GM23338 (cell line): Measurements from ENCODE around the gene FGF21. TPM values are rescaled to one million over a fixed set of nuclear protein-coding genes. Genes with fewer than 3 reads are reported as not detected.

Source experiments
- ATAC-seq: fragments of 200-7000 bp; cut with Tn5 transposase; 3 replicates; pipeline ENCODE4 v1.9.1; 2020
- DNase-seq: peaks from one replicate; pipeline ENCODE4 v3.0.0-alpha.2; 2015; ENCODE audit warnings: low spot score
- H2AFZ ChIP-seq: fragments of 200-600 bp; sonication (generic); 2 replicates; pipeline ENCODE4 v1.8.0; 2016; ENCODE audit warnings: antibody characterized with exemption, mild to moderate bottlenecking, moderate library complexity
- H3F3A ChIP-seq: fragments of 200-600 bp; sonication (generic); replicated peaks from 2 replicates; pipeline ENCODE4 v1.8.0; 2017; ENCODE audit warnings: antibody characterized with exemption, mixed run types, low read depth
- H3K27ac ChIP-seq: fragments of 200-600 bp; sonication (generic); 2 replicates; pipeline ENCODE4 v1.6.1; 2016; ENCODE audit warnings: low read depth
- H3K27me3 ChIP-seq: fragments of 200-600 bp; sonication (generic); 2 replicates; pipeline ENCODE4 v1.8.0; 2016; ENCODE audit warnings: mild to moderate bottlenecking, mixed run types, moderate library complexity; ENCODE audit not compliant: insufficient read depth
- H3K36me3 ChIP-seq: fragments of 200-600 bp; sonication (generic); 2 replicates; pipeline ENCODE4 v1.8.0; 2016; ENCODE audit warnings: mild to moderate bottlenecking; ENCODE audit not compliant: insufficient read depth
- H3K4me1 ChIP-seq: fragments of 200-600 bp; sonication (generic); 2 replicates; pipeline ENCODE4 v1.8.0; 2016; ENCODE audit warnings: mild to moderate bottlenecking, moderate library complexity; ENCODE audit not compliant: insufficient read depth
- H3K4me2 ChIP-seq: fragments of 200-600 bp; sonication (generic); 2 replicates; pipeline ENCODE4 v1.7.1; 2017; ENCODE audit warnings: mixed run types
- H3K4me3 ChIP-seq: fragments of 200-600 bp; sonication (generic); 2 replicates; pipeline ENCODE4 v1.6.1; 2016; ENCODE audit warnings: mixed run types
- H3K79me2 ChIP-seq: fragments of 200-600 bp; sonication (generic); replicated peaks from 2 replicates; pipeline ENCODE4 v1.8.0; 2017; ENCODE audit warnings: mild to moderate bottlenecking; ENCODE audit not compliant: insufficient read depth
- H3K9me2 ChIP-seq: fragments of 200-600 bp; sonication (generic); 2 replicates; pipeline ENCODE4 v1.8.0; 2017; ENCODE audit not compliant: insufficient read depth
- H4K20me1 ChIP-seq: fragments of 200-600 bp; sonication (generic); replicated peaks from 2 replicates; pipeline ENCODE4 v1.8.0; 2017; ENCODE audit warnings: mild to moderate bottlenecking; ENCODE audit not compliant: insufficient read depth
- H3K27ac Mint-ChIP-seq: 2 replicates; pipeline ENCODE4 v1.8.0; 2020; ENCODE audit warnings: inconsistent platforms, mild to moderate bottlenecking, moderate library complexity, mixed read lengths
- H3K27me3 Mint-ChIP-seq: 3 replicates; pipeline ENCODE4 v1.8.0; 2022; ENCODE audit warnings: low read depth, mild to moderate bottlenecking, moderate library complexity, mixed read lengths, inconsistent platforms; ENCODE audit not compliant: insufficient read depth, poor library complexity
- H3K36me3 Mint-ChIP-seq: 3 replicates; pipeline ENCODE4 v1.8.0; 2021; ENCODE audit warnings: low read depth, mild to moderate bottlenecking, inconsistent platforms, moderate library complexity, mixed read lengths
- H3K4me1 Mint-ChIP-seq: 3 replicates; pipeline ENCODE4 v1.8.0; 2020; ENCODE audit warnings: mild to moderate bottlenecking, inconsistent platforms, mixed read lengths
- H3K4me3 Mint-ChIP-seq: 3 replicates; pipeline ENCODE4 v1.8.0; 2021; ENCODE audit warnings: moderate library complexity, mild to moderate bottlenecking, inconsistent platforms, mixed read lengths
- H3K9me3 Mint-ChIP-seq: 3 replicates; pipeline ENCODE4 v1.8.0; 2020; ENCODE audit warnings: moderate library complexity, mild to moderate bottlenecking, inconsistent platforms, mixed read lengths
- CREB1 ChIP-seq: fragments of 250-450 bp; sonication (Bioruptor Pico); IDR thresholded peaks from 2 replicates; pipeline ENCODE4 v1.5.0; 2020; ENCODE audit warnings: low read depth, mild to moderate bottlenecking, moderate library complexity
- CTCF ChIP-seq, 2 experiments: fragments of 200-600 bp in 1 of 2; sonication (generic) in 1 of 2; conservative IDR thresholded peaks; 2 replicates each; pipeline versions ENCODE4 v1.5.1 to v1.6.1; 2016 to 2017; ENCODE audit warnings: antibody characterized with exemption in 2 of 2, low read depth in 2 of 2, mild to moderate bottlenecking in 2 of 2, moderate library complexity in 1 of 2
- ETS1 ChIP-seq: IDR thresholded peaks from 2 replicates; pipeline ENCODE4 v1.6.1; 2016; ENCODE audit warnings: antibody characterized with exemption
- EZH2 ChIP-seq: fragments of 200-600 bp; sonication (generic); IDR thresholded peaks from one replicate; pipeline ENCODE4 v1.8.0; 2017; ENCODE audit warnings: antibody characterized with exemption, mild to moderate bottlenecking, low read depth; ENCODE audit not compliant: unreplicated experiment
- EZH2phosphoT487 ChIP-seq: fragments of 200-600 bp; sonication (generic); IDR thresholded peaks from one replicate; pipeline ENCODE4 v1.8.1; 2018; ENCODE audit warnings: antibody characterized with exemption; ENCODE audit not compliant: unreplicated experiment
- JUNB ChIP-seq: IDR thresholded peaks from one replicate; pipeline ENCODE4 v1.6.1; 2016; ENCODE audit warnings: antibody characterized with exemption; ENCODE audit not compliant: unreplicated experiment
- NANOG ChIP-seq: IDR thresholded peaks from 2 replicates; pipeline ENCODE4 v1.6.1; 2016; ENCODE audit warnings: antibody characterized with exemption, borderline replicate concordance
- POLR2AphosphoS5 ChIP-seq: IDR thresholded peaks from 2 replicates; pipeline ENCODE4 v1.6.1; 2016; ENCODE audit warnings: antibody characterized with exemption, low read depth
- REST ChIP-seq: IDR thresholded peaks from one replicate; pipeline ENCODE4 v1.6.1; 2018; ENCODE audit warnings: antibody characterized with exemption; ENCODE audit not compliant: unreplicated experiment
- STAT1 ChIP-seq: IDR thresholded peaks from one replicate; pipeline ENCODE4 v1.6.1; 2016; ENCODE audit warnings: antibody characterized with exemption; ENCODE audit not compliant: unreplicated experiment
- ZNF114 ChIP-seq: fragments of 250-450 bp; sonication (Bioruptor Pico); IDR thresholded peaks from 2 replicates; pipeline ENCODE4 v1.5.0; 2020; ENCODE audit warnings: mild to moderate bottlenecking, moderate library complexity
- ZNF331 ChIP-seq: fragments of 250-450 bp; sonication (Bioruptor Pico); IDR thresholded peaks from 2 replicates; pipeline ENCODE4 v1.5.0; 2020; ENCODE audit warnings: low read depth, mild to moderate bottlenecking, moderate library complexity
- ZNF462 ChIP-seq: fragments of 250-450 bp; sonication (Bioruptor Pico); IDR thresholded peaks from 2 replicates; pipeline ENCODE4 v1.5.0; 2020; ENCODE audit warnings: mild to moderate bottlenecking, moderate library complexity
- polyA plus RNA-seq: library from polyadenylated mRNA; unstranded; fragments of >200 nt; fragmentation: Nextera tagmentation; extraction: Ambion mirVana; gene quantifications from 2 replicates; pipeline ENCODE4 v1.2.1, GENCODE V29; 2016
- total RNA-seq: library from RNA; depleted of rRNA; stranded (reverse); fragments of >200 nt; shearing (Covaris generic); gene quantifications from 2 replicates; pipeline ENCODE4 v1.2.3, GENCODE V29; 2014

The FGF21 gene
- total and polyA plus RNA-seq, 2 experiments from 2014 or later = 0.78 to 1.3 TPM

GRCh38 chr19:48780631-48781391 lies 25.5 kb downstream of the FGF21 start:
- ATAC-seq (no peak), DNase-seq (no peak)
- Mint-ChIP-seq H3K9me3 (no peaks in the 10 kb centered on the region; the same call in 2 of the 3 replicates), H3K4me1 (peaks cover 2% of the 10 kb centered on the region; the same call in 1 of the 3 replicates), H3K36me3 (no peaks in the 10 kb centered on the region), H3K4me3 (no peak overlapping the region), H3K27me3 (peaks cover 5% of the 10 kb centered on the region), H3K27ac (no peak overlapping the region)
- Histone ChIP-seq H3F3A (no peaks in the 10 kb centered on the region), H4K20me1 (no peaks in the 10 kb centered on the region), H3K4me2 (no peak overlapping the region), H3K27me3 (no peaks in the 10 kb centered on the region), H3K4me1 (no peaks in the 10 kb centered on the region), H3K36me3 (no peaks in the 10 kb centered on the region), H3K4me3 (no peak overlapping the region), H3K27ac (no peak overlapping the region), H3K79me2 (no peaks in the 10 kb centered on the region), H2AFZ (no peak overlapping the region), H3K9me2 (no peaks in the 10 kb centered on the region)
- no peak for TF ChIP-seq STAT1
- no peak for TF ChIP-seq JUNB
- TF ChIP-seq ZNF114 (CRISPR knock-in tag) = no peak
- TF ChIP-seq EZH2phosphoT487 = no peak
- no peak for TF ChIP-seq POLR2AphosphoS5
- TF ChIP-seq ZNF331 = no peak
- no peak for TF ChIP-seq EZH2
- TF ChIP-seq CTCF (conservative IDR thresholded peaks at IDR 0.05; ENCODE audit: low read depth in 2 of 2) = no peak
- no peak for TF ChIP-seq ETS1
- TF ChIP-seq CREB1 (CRISPR knock-in tag) = no peak
- TF ChIP-seq NANOG = no peak
- no peak for TF ChIP-seq ZNF462 (CRISPR knock-in tag)
- no peak for TF ChIP-seq REST
